H7 (cell line): ENCODE data around the gene STEAP3. TPM values are rescaled to one million over a fixed set of nuclear protein-coding genes. Genes with fewer than 3 reads are reported as not detected.

Experiments used
- DNase-seq: peaks from one replicate; pipeline ENCODE4 v3.0.0; 2012
- H3K27me3 ChIP-seq: 2 replicates; pipeline ENCODE4 v1.6.0; 2011; ENCODE audit warnings: mild to moderate bottlenecking, low read length; ENCODE audit not compliant: control insufficient read depth, insufficient read depth
- H3K36me3 ChIP-seq: replicated peaks from 2 replicates; pipeline ENCODE4 v1.5.1; 2011; ENCODE audit warnings: low read length; ENCODE audit not compliant: control insufficient read depth, insufficient read depth
- H3K4me3 ChIP-seq: 2 replicates; pipeline ENCODE4 v1.5.1; 2011; ENCODE audit warnings: low read depth, mild to moderate bottlenecking, control low read depth, low read length, moderate library complexity; ENCODE audit not compliant: insufficient read depth
- total RNA-seq: library from RNA; depleted of rRNA; stranded (reverse); fragments of >200 nt; shearing (Covaris generic); gene quantifications from 2 replicates; pipeline ENCODE4 v1.2.3, GENCODE V29; 2014; rRNA removed

The STEAP3 gene
- 14.3 and 16.0 TPM in 2 replicates for total RNA-seq

GRCh38 chr2:119223521-119224390, at the start of gene STEAP3:
Gene STEAP3, plus strand, starts transcription at chr2:119223834. Its CDS starts 7,179 bp downstream, at chr2:119231013.
- Histone ChIP-seq H3K36me3 (no peaks in the 10 kb centered on the region), H3K4me3 (peak within 1 kb of the TSS; percentile 75), H3K27me3 (peaks cover 13% of the 10 kb centered on the region)
- DNase-seq = peak; percentile 97

- DNase-seq = peak; percentile 83
- no peak overlapping the region for H3K4me3 ChIP-seq
Observed at GRCh38 chr2:119174216-119174992, 49.2 kb upstream of the STEAP3 start.

GRCh38 chr2:119174993-119175347, 48.7 kb upstream of the STEAP3 start:
- no peaks in the 10 kb centered on the region for H3K36me3 ChIP-seq
- H3K27me3 ChIP-seq = no peaks in the 10 kb centered on the region
- DNase-seq = no peak
- no peak overlapping the region for H3K4me3 ChIP-seq

More at GRCh38 chr2:119174216-119174992, 49.2 kb upstream of the STEAP3 start:
- no peaks in the 10 kb centered on the region for H3K27me3 ChIP-seq
- H3K36me3 ChIP-seq = no peaks in the 10 kb centered on the region

- H3K36me3 ChIP-seq = no peaks in the 10 kb centered on the region
- DNase-seq = no peak
- H3K27me3 ChIP-seq = no peaks in the 10 kb centered on the region
- H3K4me3 ChIP-seq = no peak overlapping the region
Observed at GRCh38 chr2:119175517-119175916, 48.1 kb upstream of the STEAP3 start.

GRCh38 chr2:119177171-119177837, 46.3 kb upstream of the STEAP3 start:
- no peak overlapping the region for H3K4me3 ChIP-seq
- DNase-seq = no peak
- H3K27me3 ChIP-seq = no peaks in the 10 kb centered on the region
- no peaks in the 10 kb centered on the region for H3K36me3 ChIP-seq

GRCh38 chr2:119177838-119178190, 45.8 kb upstream of the STEAP3 start:
- no peak for DNase-seq
- Histone ChIP-seq H3K27me3 (no peaks in the 10 kb centered on the region), H3K36me3 (no peaks in the 10 kb centered on the region), H3K4me3 (no peak overlapping the region)

GRCh38 chr2:119178776-119179175, 44.9 kb upstream of the STEAP3 start:
- Histone ChIP-seq H3K4me3 (no peak overlapping the region), H3K27me3 (no peaks in the 10 kb centered on the region), H3K36me3 (no peaks in the 10 kb centered on the region)

GRCh38 chr2:119179202-119179601, 44.4 kb upstream of the STEAP3 start:
- Histone ChIP-seq H3K36me3 (no peaks in the 10 kb centered on the region), H3K4me3 (no peak overlapping the region), H3K27me3 (no peaks in the 10 kb centered on the region)
- DNase-seq = no peak

More at GRCh38 chr2:119178776-119179175, 44.9 kb upstream of the STEAP3 start:
- no peak for DNase-seq

GRCh38 chr2:119179991-119180390, 43.6 kb upstream of the STEAP3 start:
- no peak for DNase-seq
- H3K4me3 ChIP-seq = no peak overlapping the region
- no peaks in the 10 kb centered on the region for H3K27me3 ChIP-seq
- H3K36me3 ChIP-seq = no peaks in the 10 kb centered on the region

- no peaks in the 10 kb centered on the region for H3K36me3 ChIP-seq
- no peaks in the 10 kb centered on the region for H3K27me3 ChIP-seq
- no peak for DNase-seq
- H3K4me3 ChIP-seq = no peak overlapping the region
Observed at GRCh38 chr2:119180892-119181291, 42.7 kb upstream of the STEAP3 start.

GRCh38 chr2:119181391-119181790, 42.2 kb upstream of the STEAP3 start:
- H3K4me3 ChIP-seq = no peak overlapping the region
- H3K27me3 ChIP-seq = no peaks in the 10 kb centered on the region
- no peaks in the 10 kb centered on the region for H3K36me3 ChIP-seq
- DNase-seq = no peak

- no peak overlapping the region for H3K4me3 ChIP-seq
- H3K27me3 ChIP-seq = no peaks in the 10 kb centered on the region
- peak; percentile 56 for DNase-seq
- no peaks in the 10 kb centered on the region for H3K36me3 ChIP-seq
Observed at GRCh38 chr2:119181791-119182445, 41.7 kb upstream of the STEAP3 start.

GRCh38 chr2:119184512-119184911, 39.1 kb upstream of the STEAP3 start:
- no peak for DNase-seq
- Histone ChIP-seq H3K36me3 (no peaks in the 10 kb centered on the region), H3K27me3 (no peaks in the 10 kb centered on the region), H3K4me3 (no peak overlapping the region)
